ENCODE data around the gene GLIS1. TPM values are rescaled to one million over a fixed set of nuclear protein-coding genes. Genes with fewer than 3 reads are reported as not detected.

The GLIS1 gene
- total RNA-seq, 1 experiment from 2014 or later: 0.28 TPM

DNA sequence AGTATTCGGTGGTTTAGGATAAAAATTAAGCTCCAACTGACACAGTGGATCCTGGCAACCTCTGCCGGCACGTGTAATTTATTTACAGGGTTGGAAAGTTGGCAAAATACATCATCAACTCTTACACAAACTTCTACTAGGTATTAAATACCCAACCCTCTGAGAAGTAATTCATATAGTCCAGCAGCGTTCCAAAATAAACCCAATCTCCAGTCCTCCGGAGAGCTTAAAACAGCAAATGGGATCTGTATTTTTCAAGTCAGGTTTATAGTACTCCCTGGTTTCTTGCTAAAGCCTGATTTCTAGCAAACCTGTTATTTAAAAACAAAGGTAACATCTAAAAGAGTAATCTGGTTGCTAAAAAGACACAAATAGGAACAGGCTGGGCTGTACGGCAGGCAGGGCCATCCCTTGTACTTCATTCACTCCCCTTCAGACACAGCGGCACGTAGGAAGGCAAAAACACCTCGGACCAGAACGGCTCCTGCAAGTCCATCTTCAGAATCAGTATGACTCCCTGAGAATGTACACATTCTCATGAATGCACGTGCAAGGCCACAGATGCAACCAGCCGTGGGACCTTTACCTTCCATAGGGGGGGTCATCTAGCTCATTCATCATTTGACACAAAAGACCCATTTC, 8.6 kb downstream of the GLIS1 start:
- Histone ChIP-seq H3K9ac (ENCODE audit: extremely low read depth, insufficient read length, low read length) (no peak overlapping the region), H2BK20ac (ENCODE audit: low read depth, low read length, poor library complexity, severe bottlenecking) (no peak overlapping the region), H3K9me3 (ENCODE audit: control insufficient read depth, low read depth, low read length) (no peaks in the 10 kb centered on the region), H3K79me2 (ENCODE audit: insufficient read depth, low read length) (no peaks in the 10 kb centered on the region), H3K79me1 (ENCODE audit: insufficient read depth, low read depth, low read length, poor library complexity, severe bottlenecking) (no peaks in the 10 kb centered on the region), H4K5ac (ENCODE audit: insufficient read length, low read depth, low read length) (no peak overlapping the region), H3K14ac (ENCODE audit: insufficient read depth, low read length) (no peak overlapping the region), H3K23me2 (ENCODE audit: insufficient read length, low read depth, low read length, poor library complexity, severe bottlenecking) (no peaks in the 10 kb centered on the region), H3K27ac (ENCODE audit: insufficient read length, low read depth, low read length) (no peak overlapping the region), H2BK5ac (ENCODE audit: insufficient read length, low read length) (no peak overlapping the region), H2AFZ (ENCODE audit: low read length) (no peak overlapping the region), H4K20me1 (ENCODE audit: control insufficient read depth, insufficient read depth, insufficient read length) (no peaks in the 10 kb centered on the region), H3K18ac (ENCODE audit: insufficient read length, low read depth, low read length) (no peak overlapping the region), H3K23ac (ENCODE audit: insufficient read length, low read depth, low read length) (no peak overlapping the region), H3K4me2 (ENCODE audit: insufficient read depth, insufficient read length, low read length) (no peak overlapping the region), H4K8ac (replicated peaks; ENCODE audit: insufficient read length, low read depth, low read length) (no peak overlapping the region), H3K56ac (ENCODE audit: insufficient read length, low read depth, low read length) (no peak overlapping the region), H3K4me1 (ENCODE audit: insufficient read depth, low read length) (no peaks in the 10 kb centered on the region), H3K27me3 (ENCODE audit: insufficient read depth, low read length) (no peaks in the 10 kb centered on the region; the same call in none of the 2 replicates), H2BK120ac (ENCODE audit: low read depth, low read length, poor library complexity, severe bottlenecking) (no peak overlapping the region), H4K91ac (ENCODE audit: insufficient read length, low read depth, low read length) (no peak overlapping the region), H2BK12ac (ENCODE audit: insufficient read length, low read depth, low read length) (no peak overlapping the region), H3T11ph (ENCODE audit: low read length) (no peak overlapping the region), H2BK15ac (ENCODE audit: low read depth, low read length) (no peak overlapping the region), H3K4ac (ENCODE audit: low read depth, low read length) (no peak overlapping the region), H2AK5ac (ENCODE audit: insufficient read length, low read length) (no peak overlapping the region)
- no CpG with 5 or more reads among the region's 12 CpGs for WGBS (ENCODE audit: extremely low coverage, insufficient read length, low lambda C conversion rate)
- DNase-seq: no peak
- Mint-ChIP-seq H3K4me3 (no peak overlapping the region), H3K27me3 (ENCODE audit: low read depth) (peaks cover 48% of the 10 kb centered on the region), H3K9me3 (no peaks in the 10 kb centered on the region), H3K36me3 (ENCODE audit: insufficient read depth in 1 of 3, low read depth in 3 of 3) (no peaks in the 10 kb centered on the region), H3K27ac (no peak overlapping the region; a peak in 1 of 7 replicates), H3K4me1 (peaks cover 7 to 16% of the 10 kb centered on the region in 2 experiments)
- TF ChIP-seq, protein P1, sequence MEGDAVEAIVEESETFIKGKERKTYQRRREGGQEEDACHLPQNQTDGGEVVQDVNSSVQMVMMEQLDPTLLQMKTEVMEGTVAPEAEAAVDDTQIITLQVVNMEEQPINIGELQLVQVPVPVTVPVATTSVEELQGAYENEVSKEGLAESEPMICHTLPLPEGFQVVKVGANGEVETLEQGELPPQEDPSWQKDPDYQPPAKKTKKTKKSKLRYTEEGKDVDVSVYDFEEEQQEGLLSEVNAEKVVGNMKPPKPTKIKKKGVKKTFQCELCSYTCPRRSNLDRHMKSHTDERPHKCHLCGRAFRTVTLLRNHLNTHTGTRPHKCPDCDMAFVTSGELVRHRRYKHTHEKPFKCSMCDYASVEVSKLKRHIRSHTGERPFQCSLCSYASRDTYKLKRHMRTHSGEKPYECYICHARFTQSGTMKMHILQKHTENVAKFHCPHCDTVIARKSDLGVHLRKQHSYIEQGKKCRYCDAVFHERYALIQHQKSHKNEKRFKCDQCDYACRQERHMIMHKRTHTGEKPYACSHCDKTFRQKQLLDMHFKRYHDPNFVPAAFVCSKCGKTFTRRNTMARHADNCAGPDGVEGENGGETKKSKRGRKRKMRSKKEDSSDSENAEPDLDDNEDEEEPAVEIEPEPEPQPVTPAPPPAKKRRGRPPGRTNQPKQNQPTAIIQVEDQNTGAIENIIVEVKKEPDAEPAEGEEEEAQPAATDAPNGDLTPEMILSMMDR (conservative IDR thresholded peaks at IDR 0.05): no peak
